Measurements from ENCODE around the gene C7.

DNA sequence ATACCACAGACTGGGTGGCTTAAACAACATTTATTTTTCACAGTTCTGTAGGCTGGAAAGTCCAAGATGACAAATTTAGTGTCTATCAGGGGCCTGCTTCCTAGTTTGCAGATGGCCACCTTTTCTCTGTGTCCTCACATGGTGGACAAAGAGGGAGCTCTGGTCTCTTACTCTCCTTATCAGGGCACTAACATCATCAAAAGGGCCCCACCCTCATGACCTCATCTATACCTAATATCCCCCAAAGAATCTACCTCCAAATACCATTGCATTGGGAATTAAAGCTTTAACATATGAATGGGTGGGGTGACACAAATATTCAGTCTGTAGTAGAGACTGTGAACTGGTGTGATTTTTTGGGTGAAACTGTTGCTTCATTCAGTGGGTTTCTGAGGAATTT is 78.1 kb downstream of the C7 start:
- TF ChIP-seq POLR2A (IDR thresholded peaks at IDR 0.05) (no peak), CTCF (IDR thresholded peaks at IDR 0.05 in 4 of 5, conservative IDR thresholded peaks at IDR 0.05 in 1 of 5) (no peak)

Measured in gastrocnemius medialis (tissue), 4 donors.